ENCODE data around the gene CARNS1. TPM values are rescaled to one million over a fixed set of nuclear protein-coding genes. Genes with fewer than 3 reads are reported as not detected.
A peak's percentile ranks its signal among the peaks of the same experiment; 100 is the strongest.
"Not testable (repeated sequence)": the region's sequence is repeated elsewhere in the genome, so short reads cannot be mapped to it uniquely, and the experiment has no call there.

Gene CARNS1
- total RNA-seq, 6 donors from 2014 or later, result 0.49 to 4.2 (median 0.89) TPM

- ATAC-seq (ENCODE audit: low FRiP score in 2 of 2) (no peak), DNase-seq (peak in 1 of 2 donors; percentile 60)
- H3K4me3 ChIP-seq, result no peak overlapping the region
- no peaks in the 10 kb centered on the region for H3K36me3 ChIP-seq
- no peaks in the 10 kb centered on the region for H3K9me3 ChIP-seq
- no peaks in the 10 kb centered on the region for H3K27me3 ChIP-seq
- TF ChIP-seq, protein P1, sequence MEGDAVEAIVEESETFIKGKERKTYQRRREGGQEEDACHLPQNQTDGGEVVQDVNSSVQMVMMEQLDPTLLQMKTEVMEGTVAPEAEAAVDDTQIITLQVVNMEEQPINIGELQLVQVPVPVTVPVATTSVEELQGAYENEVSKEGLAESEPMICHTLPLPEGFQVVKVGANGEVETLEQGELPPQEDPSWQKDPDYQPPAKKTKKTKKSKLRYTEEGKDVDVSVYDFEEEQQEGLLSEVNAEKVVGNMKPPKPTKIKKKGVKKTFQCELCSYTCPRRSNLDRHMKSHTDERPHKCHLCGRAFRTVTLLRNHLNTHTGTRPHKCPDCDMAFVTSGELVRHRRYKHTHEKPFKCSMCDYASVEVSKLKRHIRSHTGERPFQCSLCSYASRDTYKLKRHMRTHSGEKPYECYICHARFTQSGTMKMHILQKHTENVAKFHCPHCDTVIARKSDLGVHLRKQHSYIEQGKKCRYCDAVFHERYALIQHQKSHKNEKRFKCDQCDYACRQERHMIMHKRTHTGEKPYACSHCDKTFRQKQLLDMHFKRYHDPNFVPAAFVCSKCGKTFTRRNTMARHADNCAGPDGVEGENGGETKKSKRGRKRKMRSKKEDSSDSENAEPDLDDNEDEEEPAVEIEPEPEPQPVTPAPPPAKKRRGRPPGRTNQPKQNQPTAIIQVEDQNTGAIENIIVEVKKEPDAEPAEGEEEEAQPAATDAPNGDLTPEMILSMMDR (IDR thresholded peaks at IDR 0.05), result no peak
- TF ChIP-seq EP300 (IDR thresholded peaks at IDR 0.05), result no peak
- no peak for TF ChIP-seq POLR2AphosphoS5 (IDR thresholded peaks at IDR 0.05)
- no peak for TF ChIP-seq POLR2A (IDR thresholded peaks at IDR 0.05)
- no peak overlapping the region for H3K27ac ChIP-seq
- H3K4me1 ChIP-seq, result peaks cover 27 to 37% (median 28%) of the 10 kb centered on the region in 4 donors
- 94% methylated on average over 9 of the region's 13 CpGs; no CpG with 5 or more reads in 1 of the 2 donors for WGBS, 2 donors
Measured at GRCh38 chr11:67423466-67423865, 8.0 kb downstream of the CARNS1 start.

GRCh38 chr11:67423891-67424613 lies 8.6 kb downstream of the CARNS1 start:
- no peak overlapping the region for H3K4me3 ChIP-seq
- WGBS, 2 donors, result 84% methylated on average over 25 of the region's 34 CpGs; no CpG with 5 or more reads in 1 of the 2 donors
- peak in 1 of 2 donors; percentile 68 for DNase-seq
- TF ChIP-seq POLR2A (IDR thresholded peaks at IDR 0.05) (no peak), EP300 (IDR thresholded peaks at IDR 0.05) (no peak), POLR2AphosphoS5 (IDR thresholded peaks at IDR 0.05) (no peak)
- TF ChIP-seq, protein P1 (IDR thresholded peaks at IDR 0.05), result no peak
- H3K27me3 ChIP-seq, result no peaks in the 10 kb centered on the region
- no peak for ATAC-seq (ENCODE audit: low FRiP score in 2 of 2)
- H3K4me1 ChIP-seq, result peaks cover 24 to 35% (median 26%) of the 10 kb centered on the region in 4 donors
- H3K27ac ChIP-seq, result no peak overlapping the region
- H3K9me3 ChIP-seq, result no peaks in the 10 kb centered on the region
- no peaks in the 10 kb centered on the region for H3K36me3 ChIP-seq

DNA sequence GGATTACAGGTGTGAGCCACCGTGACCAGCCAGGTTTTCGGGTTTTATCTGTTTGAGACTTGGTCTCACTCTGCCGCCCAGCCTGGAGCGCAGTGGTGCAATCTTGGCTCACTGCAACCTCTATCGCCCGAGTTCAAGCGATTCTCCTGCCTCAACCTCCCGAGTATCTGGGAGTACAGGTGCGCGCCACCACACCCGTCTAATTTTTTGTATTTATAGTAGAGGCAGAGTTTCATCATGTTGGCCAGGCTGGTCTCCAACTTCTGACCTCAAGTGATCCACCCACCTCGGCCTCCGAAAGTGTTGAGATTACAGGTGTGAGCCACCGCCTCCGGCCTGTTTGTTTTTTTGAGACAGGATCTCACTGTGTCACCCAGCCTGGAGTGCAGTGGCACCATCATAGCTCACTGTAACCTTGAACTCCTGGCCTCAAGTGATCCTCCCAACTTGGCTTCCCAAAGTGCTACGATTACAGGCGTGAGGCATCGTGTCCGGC lies 11.9 kb downstream of the CARNS1 start:
- 72 to 77% methylated on average over 19 of the region's 19 CpGs for WGBS, 2 donors
- DNase-seq; H3K9me3 ChIP-seq; ATAC-seq (ENCODE audit: low FRiP score in 2 of 2); H3K27me3 ChIP-seq: not testable (repeated sequence)
- peak overlapping the region in 3 of 4 donors; percentile 71 to 97 (median 80) for H3K4me3 ChIP-seq
- peak overlapping the region; percentile 91 to 93 (median 92) for H3K27ac ChIP-seq
- peaks cover 0 to 18% (median 14%) of the 10 kb centered on the region in 4 donors for H3K36me3 ChIP-seq
- H3K4me1 ChIP-seq, result peaks cover 14 to 24% (median 17%) of the 10 kb centered on the region in 4 donors

GRCh38 chr11:67428052-67429001 lies 12.8 kb downstream of the CARNS1 start, which contains the start of gene RPS6KB2:
Gene RPS6KB2 (plus strand): TSS chr11:67428494. CDS start chr11:67428546, 52 bp downstream.
- TF ChIP-seq POLR2AphosphoS5 (IDR thresholded peaks at IDR 0.05) (peak; percentile 97 to 98), POLR2A (IDR thresholded peaks at IDR 0.05) (peak in 3 of 4 donors; percentile 85 to 97 (median 95)), EP300 (IDR thresholded peaks at IDR 0.05) (no peak)
- TF ChIP-seq, protein P1 (IDR thresholded peaks at IDR 0.05), result peak in 2 of 6 experiments; percentile 30 to 39
- peaks cover 0 to 27% (median 24%) of the 10 kb centered on the region in 4 donors for H3K36me3 ChIP-seq
- 0% methylated on average over 27 to 68 of the region's 68 CpGs for WGBS, 2 donors
- H3K9me3 ChIP-seq, result no peaks in the 10 kb centered on the region
- peak within 1 kb of the TSS; percentile 71 to 97 (median 82) for H3K4me3 ChIP-seq
- peak; percentile 99 to 100 for DNase-seq
- ATAC-seq (ENCODE audit: low FRiP score in 2 of 2), result peak; percentile 97
- H3K27me3 ChIP-seq, result no peaks in the 10 kb centered on the region
- peaks cover 14 to 24% (median 17%) of the 10 kb centered on the region in 4 donors for H3K4me1 ChIP-seq
- H3K27ac ChIP-seq, result peak within 1 kb of the TSS; percentile 91 to 93 (median 92)

All from upper lobe of left lung (tissue), 6 donors.